Neural cell (in vitro differentiated cells): ENCODE data around the gene ADGRE3. TPM values are rescaled to one million over a fixed set of nuclear protein-coding genes. Genes with fewer than 3 reads are reported as not detected.

Source experiments
- H2AFZ ChIP-seq: fragments of 200-600, 300-800 bp; sonication (generic), shearing (Covaris generic); 2 replicates; pipeline ENCODE4 v1.6.0; 2014; ENCODE audit warnings: low read depth, mild to moderate bottlenecking, antibody characterized with exemption, low read length, moderate library complexity
- H3F3A ChIP-seq: fragments of 200-600 bp; shearing (Covaris generic); 2 replicates; pipeline ENCODE4 v1.6.1; 2016; ENCODE audit warnings: mild to moderate bottlenecking, moderate library complexity, mixed read lengths, antibody characterized with exemption, low read length; ENCODE audit not compliant: insufficient read depth, poor library complexity, severe bottlenecking
- H3K27ac ChIP-seq: fragments of 200-600, 300-800 bp; sonication (generic), shearing (Covaris generic); 2 replicates; pipeline ENCODE4 v1.5.1; 2014; ENCODE audit warnings: mild to moderate bottlenecking, low read length, moderate library complexity
- H3K27me3 ChIP-seq: fragments of 300-800, 200-600 bp; sonication (generic), shearing (Covaris generic); 2 replicates; pipeline ENCODE4 v1.6.0; 2014; ENCODE audit warnings: mild to moderate bottlenecking, low read depth, low read length, moderate library complexity; ENCODE audit not compliant: insufficient read depth
- H3K36me3 ChIP-seq: fragments of 300-800, 200-600 bp; sonication (generic), shearing (Covaris generic); 2 replicates; pipeline ENCODE4 v1.5.1; 2014; ENCODE audit warnings: mild to moderate bottlenecking, antibody characterized with exemption, low read length, moderate library complexity; ENCODE audit not compliant: insufficient read depth
- H3K4me2 ChIP-seq: fragments of 300-800, 200-600 bp; sonication (generic), shearing (Covaris generic); 2 replicates; pipeline ENCODE4 v1.6.0; 2014; ENCODE audit warnings: mild to moderate bottlenecking, low read length
- H3K4me3 ChIP-seq: fragments of 300-800, 200-600 bp; sonication (generic), shearing (Covaris generic); 2 replicates; pipeline ENCODE4 v1.5.1; 2014; ENCODE audit warnings: mild to moderate bottlenecking, low read length, moderate library complexity
- H3K79me2 ChIP-seq: fragments of 200-600 bp; shearing (Covaris generic); replicated peaks from 2 replicates; pipeline ENCODE4 v1.6.0; 2014; ENCODE audit warnings: mild to moderate bottlenecking, low read length, moderate library complexity; ENCODE audit not compliant: insufficient read depth
- H3K9ac ChIP-seq: fragments of 300-800, 200-600 bp; sonication (generic), shearing (Covaris generic); 2 replicates; pipeline ENCODE4 v1.6.1; 2016; ENCODE audit warnings: mild to moderate bottlenecking, low read length, mixed read lengths
- H3K9me2 ChIP-seq: fragments of 200-600 bp; shearing (Covaris generic); 2 replicates; pipeline ENCODE4 v1.6.1; 2016; ENCODE audit warnings: mild to moderate bottlenecking, low read length, mixed read lengths; ENCODE audit not compliant: insufficient read depth
- H3K9me3 ChIP-seq: fragments of 200-600, 300-800 bp; sonication (generic), shearing (Covaris generic); 2 replicates; pipeline ENCODE4 v1.6.1; 2016; ENCODE audit warnings: mild to moderate bottlenecking, mixed run types, low read length, moderate library complexity, mixed read lengths
- H4K20me1 ChIP-seq: fragments of 200-600 bp; shearing (Covaris generic); 2 replicates; pipeline ENCODE4 v1.6.1; 2016; ENCODE audit warnings: mild to moderate bottlenecking, mixed run types; ENCODE audit not compliant: insufficient read depth
- CTCF ChIP-seq: fragments of 450-650 bp; IDR thresholded peaks from 2 replicates; pipeline ENCODE4 v1.5.1; 2014; ENCODE audit warnings: antibody characterized with exemption, mild to moderate bottlenecking, moderate library complexity; ENCODE audit not compliant: poor library complexity, severe bottlenecking
- MXI1 ChIP-seq: fragments of 450-650 bp; conservative IDR thresholded peaks from 2 replicates; pipeline ENCODE4 v1.6.1; 2014; ENCODE audit warnings: antibody characterized with exemption, mild to moderate bottlenecking; ENCODE audit not compliant: poor library complexity, severe bottlenecking
- RAD21 ChIP-seq: fragments of 450-650 bp; conservative IDR thresholded peaks from 2 replicates; pipeline ENCODE4 v1.6.1; 2014; ENCODE audit warnings: antibody characterized with exemption, mild to moderate bottlenecking, moderate library complexity
- REST ChIP-seq: IDR thresholded peaks from 2 replicates; pipeline ENCODE4 v1.6.1; 2012; ENCODE audit warnings: borderline replicate concordance
- SMC3 ChIP-seq: fragments of 450-650 bp; conservative IDR thresholded peaks from 2 replicates; pipeline ENCODE4 v1.6.1; 2014; ENCODE audit warnings: antibody characterized with exemption, mild to moderate bottlenecking, moderate library complexity; ENCODE audit not compliant: poor library complexity
- polyA plus RNA-seq: library from polyadenylated mRNA; depleted of rRNA; stranded (reverse); fragments of >200 nt; gene quantifications from 2 replicates; pipeline ENCODE4 v1.2.3, GENCODE V29; 2014

Gene ADGRE3
- polyA plus RNA-seq, 1 donor from 2014 or later: not detected

- H3K27me3 ChIP-seq: no peaks in the 10 kb centered on the region
- H3K9ac ChIP-seq: no peak overlapping the region
- H3K79me2 ChIP-seq: no peaks in the 10 kb centered on the region
- no peak overlapping the region for H2AFZ ChIP-seq
- no peaks in the 10 kb centered on the region for H3K9me3 ChIP-seq
- no peaks in the 10 kb centered on the region for H3F3A ChIP-seq
- no peak overlapping the region for H3K4me3 ChIP-seq
- no peaks in the 10 kb centered on the region for H4K20me1 ChIP-seq
- no peaks in the 10 kb centered on the region for H3K9me2 ChIP-seq
- TF ChIP-seq CTCF (no peak), SMC3 (no peak), RAD21 (no peak), REST (no peak), MXI1 (no peak)
- H3K27ac ChIP-seq: no peak overlapping the region
- H3K4me2 ChIP-seq: no peak overlapping the region
- no peaks in the 10 kb centered on the region for H3K36me3 ChIP-seq
These were observed 13.2 kb downstream of the ADGRE3 start for GRCh38 chr19:14661372-14661924.

- Histone ChIP-seq H2AFZ (no peak overlapping the region), H3K9me2 (no peaks in the 10 kb centered on the region), H3K79me2 (no peaks in the 10 kb centered on the region), H3K9ac (no peak overlapping the region), H3K9me3 (no peaks in the 10 kb centered on the region), H3K27me3 (no peaks in the 10 kb centered on the region), H3K36me3 (no peaks in the 10 kb centered on the region), H3K4me3 (no peak overlapping the region), H3K4me2 (no peak overlapping the region), H4K20me1 (no peaks in the 10 kb centered on the region), H3K27ac (no peak overlapping the region), H3F3A (no peaks in the 10 kb centered on the region)
- TF ChIP-seq REST (no peak), RAD21 (no peak)
These were observed 14.7 kb downstream of the ADGRE3 start for GRCh38 chr19:14659874-14660489.
